Large intestine (tissue), 3 donors: Measurements from ENCODE around the gene UBTD2. TPM values are rescaled to one million over a fixed set of nuclear protein-coding genes. Genes with fewer than 3 reads are reported as not detected.

Experiments
- DNase-seq, 2 donors: peaks; one replicate each; pipeline versions ENCODE4 v3.0.0 to v3.0.0-alpha.2; 2013
- H3K27ac ChIP-seq: one replicate; pipeline ENCODE4 v1.5.1; 2013; ENCODE audit warnings: low read length
- H3K27me3 ChIP-seq: 2 replicates; pipeline ENCODE4 v1.6.1; 2013; ENCODE audit warnings: low read length; ENCODE audit not compliant: control insufficient read depth, insufficient read depth
- H3K36me3 ChIP-seq: 2 replicates; pipeline ENCODE4 v1.6.1; 2013; ENCODE audit warnings: low read length; ENCODE audit not compliant: control insufficient read depth, insufficient read depth
- H3K4me1 ChIP-seq: one replicate; pipeline ENCODE4 v1.6.1; 2013; ENCODE audit warnings: low read length; ENCODE audit not compliant: control insufficient read depth, insufficient read depth
- H3K4me3 ChIP-seq: one replicate; pipeline ENCODE4 v1.5.1; 2013; ENCODE audit warnings: low read length
- H3K9me3 ChIP-seq: one replicate; pipeline ENCODE4 v1.6.1; 2013; ENCODE audit warnings: mild to moderate bottlenecking, low read depth, low read length, moderate library complexity; ENCODE audit not compliant: control insufficient read depth
- WGBS: methylation state at CpG from one replicate; pipeline ENCODE4 v1.1.5; 2013; ENCODE audit warnings: low lambda C conversion rate; ENCODE audit not compliant: insufficient coverage; 5-methylcytosine and 5-hydroxymethylcytosine counted together
- polyA plus RNA-seq: library from polyadenylated mRNA; unstranded; fragments of 120-200 nt; gene quantifications from one replicate; pipeline ENCODE4 v1.2.1, GENCODE V29; 2013

UBTD2 gene
- polyA plus RNA-seq, 1 donor: 43.6 TPM

- no peak overlapping the region for H3K4me3 ChIP-seq
- peaks cover 8% of the 10 kb centered on the region for H3K36me3 ChIP-seq
- no peaks in the 10 kb centered on the region for H3K9me3 ChIP-seq
- WGBS: no CpG with 5 or more reads among the region's 5 CpGs
- H3K27me3 ChIP-seq: no peaks in the 10 kb centered on the region
- peaks cover 9% of the 10 kb centered on the region for H3K4me1 ChIP-seq
- no peak overlapping the region for H3K27ac ChIP-seq
- no peak for DNase-seq
These were observed 3.2 kb downstream of the UBTD2 start for GRCh38 chr5:172280317-172280716.

DNA sequence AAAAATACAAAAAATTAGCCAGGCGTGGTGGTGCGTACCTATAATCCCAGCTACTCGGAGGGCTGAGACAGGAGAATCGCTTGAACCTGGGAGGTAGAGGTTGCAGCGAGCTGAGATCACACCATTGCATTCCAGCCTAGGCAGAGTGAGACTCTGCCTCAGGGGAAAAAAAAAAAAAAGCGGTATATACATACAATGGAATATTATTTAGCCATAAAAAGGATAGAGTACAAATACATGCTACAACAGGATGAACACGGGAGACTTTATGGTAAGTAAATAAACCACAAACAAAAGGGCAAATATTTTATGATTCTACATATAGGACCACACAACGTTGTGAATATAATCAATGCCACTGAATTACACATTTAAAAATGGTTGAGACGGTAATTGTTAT is 5.2 kb downstream of the UBTD2 start:
- peaks cover 3% of the 10 kb centered on the region for H3K4me1 ChIP-seq
- no peaks in the 10 kb centered on the region for H3K27me3 ChIP-seq
- 93% methylated on average over 2 of the region's 9 CpGs for WGBS
- no peak overlapping the region for H3K27ac ChIP-seq
- H3K36me3 ChIP-seq: peaks cover 8% of the 10 kb centered on the region
- H3K4me3 ChIP-seq: no peak overlapping the region
- H3K9me3 ChIP-seq: no peaks in the 10 kb centered on the region
- no peak for DNase-seq

- peaks cover 1% of the 10 kb centered on the region for H3K4me1 ChIP-seq
- H3K9me3 ChIP-seq: no peaks in the 10 kb centered on the region
- no peaks in the 10 kb centered on the region for H3K27me3 ChIP-seq
- peaks cover 8% of the 10 kb centered on the region for H3K36me3 ChIP-seq
- DNase-seq: no peak
- no peak overlapping the region for H3K27ac ChIP-seq
- WGBS: 100% methylated on average over 2 of the region's 3 CpGs
- no peak overlapping the region for H3K4me3 ChIP-seq
These were observed 7.3 kb downstream of the UBTD2 start for GRCh38 chr5:172276214-172276613.

DNA sequence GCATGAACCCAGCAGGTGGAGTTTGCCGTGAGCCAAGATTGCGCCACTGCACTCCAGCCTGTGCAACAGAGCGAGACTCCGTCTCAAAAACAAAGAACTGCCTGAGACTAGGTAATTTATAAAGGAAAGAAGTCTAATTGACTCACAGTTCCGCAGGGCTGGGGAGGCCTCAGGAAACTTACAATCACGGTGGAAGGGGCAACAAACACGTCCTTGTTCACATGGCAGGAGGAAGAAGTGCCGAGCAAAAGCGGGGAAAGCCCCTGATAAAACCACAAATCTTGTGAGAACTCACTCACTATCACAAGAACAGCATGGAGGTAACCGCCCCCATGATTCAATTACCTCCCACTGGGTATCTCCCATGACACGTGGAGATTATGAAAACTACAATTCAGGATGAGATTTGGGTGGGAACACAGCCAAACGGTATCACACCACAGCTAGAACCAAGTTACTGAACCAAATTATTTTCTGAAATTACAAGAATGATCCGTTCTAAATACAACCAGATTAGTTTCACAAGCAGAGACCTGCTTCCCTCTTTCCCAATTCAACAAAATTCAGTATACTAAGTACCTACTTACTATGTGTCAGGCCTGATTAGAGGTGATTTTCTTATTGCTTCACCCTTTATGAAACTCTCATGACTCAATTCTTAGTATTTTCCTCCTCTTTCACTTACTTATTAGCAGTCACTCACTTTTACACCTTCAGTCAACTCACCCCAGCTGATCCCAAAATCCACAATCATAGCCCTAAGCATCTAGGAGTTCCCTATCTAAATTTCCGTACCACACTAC is 8.4 kb downstream of the UBTD2 start:
- H3K4me3 ChIP-seq: no peak overlapping the region
- peaks cover 8% of the 10 kb centered on the region for H3K36me3 ChIP-seq
- H3K9me3 ChIP-seq: no peaks in the 10 kb centered on the region
- no peak for DNase-seq
- H3K27me3 ChIP-seq: no peaks in the 10 kb centered on the region
- no peak overlapping the region for H3K27ac ChIP-seq
- H3K4me1 ChIP-seq: no peaks in the 10 kb centered on the region
- 100% methylated on average over 1 of the region's 14 CpGs for whole genome bisulfite sequencing

- H3K27me3 ChIP-seq: no peaks in the 10 kb centered on the region
- H3K27ac ChIP-seq: no peak overlapping the region
- DNase-seq: no peak
- H3K36me3 ChIP-seq: no peaks in the 10 kb centered on the region
- no peaks in the 10 kb centered on the region for H3K4me1 ChIP-seq
- WGBS: 94% methylated on average over 4 of the region's 4 CpGs
- no peak overlapping the region for H3K4me3 ChIP-seq
- H3K9me3 ChIP-seq: no peaks in the 10 kb centered on the region
These were observed 15.6 kb downstream of the UBTD2 start for GRCh38 chr5:172267943-172268342.

DNA sequence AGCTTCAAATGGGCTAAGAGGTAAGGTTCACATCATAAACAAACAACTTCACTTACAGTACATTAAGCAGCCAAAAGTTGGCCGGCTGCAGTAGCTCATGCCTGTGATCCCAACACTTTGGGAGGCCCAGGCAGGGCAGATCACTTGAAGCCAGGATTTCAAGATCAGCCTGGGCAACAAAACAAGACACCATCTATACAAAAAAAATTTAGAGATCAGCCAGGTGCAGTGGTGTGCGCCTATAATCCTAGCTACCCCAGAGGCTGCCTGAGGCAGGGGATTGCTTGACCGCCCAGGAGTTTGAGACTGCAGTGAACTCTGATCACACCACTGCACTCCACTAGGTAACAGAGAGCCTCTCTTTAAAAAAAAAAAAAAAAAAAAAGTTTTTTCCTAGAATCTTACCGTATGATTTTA is 16.9 kb downstream of the UBTD2 start:
- DNase-seq: no peak
- H3K27ac ChIP-seq: no peak overlapping the region
- H3K4me1 ChIP-seq: no peaks in the 10 kb centered on the region
- WGBS: no CpG with 5 or more reads among the region's 4 CpGs
- no peaks in the 10 kb centered on the region for H3K27me3 ChIP-seq
- no peaks in the 10 kb centered on the region for H3K36me3 ChIP-seq
- no peak overlapping the region for H3K4me3 ChIP-seq
- no peaks in the 10 kb centered on the region for H3K9me3 ChIP-seq

- H3K27ac ChIP-seq: no peak overlapping the region
- no CpG with 5 or more reads among the region's 10 CpGs for WGBS
These were observed 17.4 kb downstream of the UBTD2 start for GRCh38 chr5:172266071-172266675.

GRCh38 chr5:172264815-172265395 is 18.7 kb downstream of the UBTD2 start:
- H3K9me3 ChIP-seq: no peaks in the 10 kb centered on the region
- no peaks in the 10 kb centered on the region for H3K36me3 ChIP-seq
- H3K27ac ChIP-seq: no peak overlapping the region
- H3K4me1 ChIP-seq: no peaks in the 10 kb centered on the region
- whole genome bisulfite sequencing: no CpG with 5 or more reads among the region's 4 CpGs
- no peak overlapping the region for H3K4me3 ChIP-seq
- DNase-seq: no peak
- no peaks in the 10 kb centered on the region for H3K27me3 ChIP-seq

More at GRCh38 chr5:172266071-172266675, 17.4 kb downstream of the UBTD2 start:
- H3K36me3 ChIP-seq: no peaks in the 10 kb centered on the region
- H3K9me3 ChIP-seq: no peaks in the 10 kb centered on the region
- no peaks in the 10 kb centered on the region for H3K27me3 ChIP-seq
- DNase-seq: no peak
- H3K4me3 ChIP-seq: no peak overlapping the region
- H3K4me1 ChIP-seq: no peaks in the 10 kb centered on the region

DNA sequence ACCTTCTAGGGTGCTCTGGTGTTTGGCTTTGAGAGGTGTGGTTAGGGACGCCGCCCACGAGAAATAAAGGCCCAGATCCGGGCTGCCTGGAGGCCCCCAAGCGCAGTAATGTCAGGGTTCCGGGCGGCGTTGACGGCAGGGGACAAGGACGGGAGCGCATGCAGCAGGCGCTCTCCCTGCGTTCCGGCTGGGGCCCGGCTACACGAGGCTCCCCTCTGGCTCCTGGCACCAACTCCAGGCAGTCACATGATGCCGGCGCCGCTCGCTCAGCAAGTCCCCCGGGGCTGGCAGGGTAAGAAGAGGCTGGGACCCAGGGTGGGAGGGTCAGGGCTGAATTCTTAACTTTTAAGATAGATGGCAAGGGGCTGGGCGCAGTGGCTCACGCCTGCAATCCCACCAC is 28.1 kb downstream of the UBTD2 start:
- peaks cover 22% of the 10 kb centered on the region for H3K9me3 ChIP-seq
- H3K27ac ChIP-seq: no peak overlapping the region
- H3K4me1 ChIP-seq: no peaks in the 10 kb centered on the region
- WGBS: 100% methylated on average over 1 of the region's 23 CpGs
- H3K4me3 ChIP-seq: no peak overlapping the region
- no peak for DNase-seq
- H3K36me3 ChIP-seq: peaks cover 24% of the 10 kb centered on the region
- H3K27me3 ChIP-seq: no peaks in the 10 kb centered on the region

GRCh38 chr5:172252501-172252900 is 31.1 kb downstream of the UBTD2 start:
- Histone ChIP-seq H3K4me3 (no peak overlapping the region), H3K4me1 (no peaks in the 10 kb centered on the region), H3K27me3 (no peaks in the 10 kb centered on the region), H3K36me3 (peaks cover 19% of the 10 kb centered on the region), H3K27ac (no peak overlapping the region), H3K9me3 (peaks cover 22% of the 10 kb centered on the region)
- WGBS: 100% methylated on average over 1 of the region's 2 CpGs
- no peak for DNase-seq
